DND-41 (cell line): ENCODE results near the gene PLAGL1.

Experiments
- ATAC-seq: fragments of 200-7000 bp; cut with Tn5 transposase; 3 replicates; pipeline ENCODE4 v1.9.1; 2021; ENCODE audit warnings: low read depth; ENCODE audit not compliant: insufficient read depth
- DNase-seq: peaks from one replicate; pipeline ENCODE4 v3.0.0-alpha.2; 2020
- H2AFZ ChIP-seq: 2 replicates; pipeline ENCODE4 v1.6.0; 2012; ENCODE audit warnings: low read depth, low read length
- H3K27ac ChIP-seq: 2 replicates; pipeline ENCODE4 v1.5.1; 2012; ENCODE audit warnings: low read length, inconsistent platforms
- H3K27me3 ChIP-seq: fragments of 200-600 bp; sonication (generic); 2 replicates; pipeline ENCODE4 v1.6.0; 2012; ENCODE audit warnings: low read length, mild to moderate bottlenecking, inconsistent platforms; ENCODE audit not compliant: insufficient read depth, poor library complexity
- H3K36me3 ChIP-seq: 2 replicates; pipeline ENCODE4 v1.5.1; 2012; ENCODE audit warnings: low read length, inconsistent platforms; ENCODE audit not compliant: insufficient read depth
- H3K4me1 ChIP-seq: 2 replicates; pipeline ENCODE4 v1.5.1; 2012; ENCODE audit warnings: mild to moderate bottlenecking, low read length; ENCODE audit not compliant: insufficient read depth
- H3K4me2 ChIP-seq: 2 replicates; pipeline ENCODE4 v1.6.0; 2012; ENCODE audit warnings: mild to moderate bottlenecking, moderate library complexity, low read length, inconsistent platforms; ENCODE audit not compliant: insufficient read depth
- H3K4me3 ChIP-seq, 2 experiments: fragments of 200-600 bp in 1 of 2; shearing (Covaris generic) in 1 of 2; 2 replicates each; pipeline ENCODE4 v1.5.1; 2012 to 2016; ENCODE audit warnings: inconsistent platforms in 2 of 2, low read length in 2 of 2, mild to moderate bottlenecking in 2 of 2, low read depth in 1 of 2, moderate library complexity in 1 of 2
- H3K79me2 ChIP-seq: 2 replicates; pipeline ENCODE4 v1.6.0; 2012; ENCODE audit warnings: low read length, inconsistent platforms; ENCODE audit not compliant: insufficient read depth
- H3K9ac ChIP-seq: 2 replicates; pipeline ENCODE4 v1.6.0; 2012; ENCODE audit warnings: low read depth, mild to moderate bottlenecking, inconsistent platforms, low read length, moderate library complexity
- H3K9me3 ChIP-seq: 2 replicates; pipeline ENCODE4 v1.5.1; 2012; ENCODE audit warnings: low read length, moderate library complexity, mild to moderate bottlenecking, inconsistent platforms; ENCODE audit not compliant: insufficient read depth, severe bottlenecking
- H4K20me1 ChIP-seq: 2 replicates; pipeline ENCODE4 v1.6.0; 2012; ENCODE audit warnings: low read length; ENCODE audit not compliant: insufficient read depth
- EZH2 ChIP-seq: IDR thresholded peaks from 3 replicates; pipeline ENCODE4 v1.6.1; 2012; ENCODE audit warnings: borderline replicate concordance, low read depth, mild to moderate bottlenecking, moderate library complexity, low read length, inconsistent platforms; ENCODE audit not compliant: severe bottlenecking
- TF ChIP-seq, protein P1 (sequence below): IDR thresholded peaks from 2 replicates; pipeline ENCODE4 v1.5.1; 2012; ENCODE audit warnings: borderline replicate concordance, low read length, moderate library complexity, mild to moderate bottlenecking; ENCODE audit not compliant: poor library complexity, severe bottlenecking; ENCODE audit errors: extremely low read depth

The PLAGL1 gene

DNA sequence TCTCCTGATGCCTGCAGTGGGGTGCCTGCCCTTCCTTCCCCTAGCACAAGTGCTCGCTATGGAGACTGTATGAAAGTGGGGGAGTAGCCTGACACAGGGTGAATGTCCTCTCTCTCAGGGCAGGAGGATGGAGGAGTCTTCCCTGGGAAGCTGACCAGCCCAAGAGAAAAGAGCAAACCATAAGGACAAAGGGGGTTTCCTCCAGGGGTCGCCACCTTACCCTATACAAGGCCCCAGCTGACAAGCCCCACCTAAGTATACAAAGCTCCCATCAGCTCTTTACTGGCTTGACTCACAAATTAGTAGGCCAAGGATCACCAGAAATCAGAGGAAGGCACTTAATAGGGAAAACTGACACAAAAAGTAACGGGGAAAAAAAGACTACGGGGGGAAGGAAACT lies 54.1 kb downstream of the PLAGL1 start:
- no peaks in the 10 kb centered on the region for H4K20me1 ChIP-seq
- H3K9me3 ChIP-seq = no peaks in the 10 kb centered on the region
- H3K27me3 ChIP-seq = peaks cover 3% of the 10 kb centered on the region
- TF ChIP-seq, protein P1, sequence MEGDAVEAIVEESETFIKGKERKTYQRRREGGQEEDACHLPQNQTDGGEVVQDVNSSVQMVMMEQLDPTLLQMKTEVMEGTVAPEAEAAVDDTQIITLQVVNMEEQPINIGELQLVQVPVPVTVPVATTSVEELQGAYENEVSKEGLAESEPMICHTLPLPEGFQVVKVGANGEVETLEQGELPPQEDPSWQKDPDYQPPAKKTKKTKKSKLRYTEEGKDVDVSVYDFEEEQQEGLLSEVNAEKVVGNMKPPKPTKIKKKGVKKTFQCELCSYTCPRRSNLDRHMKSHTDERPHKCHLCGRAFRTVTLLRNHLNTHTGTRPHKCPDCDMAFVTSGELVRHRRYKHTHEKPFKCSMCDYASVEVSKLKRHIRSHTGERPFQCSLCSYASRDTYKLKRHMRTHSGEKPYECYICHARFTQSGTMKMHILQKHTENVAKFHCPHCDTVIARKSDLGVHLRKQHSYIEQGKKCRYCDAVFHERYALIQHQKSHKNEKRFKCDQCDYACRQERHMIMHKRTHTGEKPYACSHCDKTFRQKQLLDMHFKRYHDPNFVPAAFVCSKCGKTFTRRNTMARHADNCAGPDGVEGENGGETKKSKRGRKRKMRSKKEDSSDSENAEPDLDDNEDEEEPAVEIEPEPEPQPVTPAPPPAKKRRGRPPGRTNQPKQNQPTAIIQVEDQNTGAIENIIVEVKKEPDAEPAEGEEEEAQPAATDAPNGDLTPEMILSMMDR = no peak
- TF ChIP-seq EZH2 = no peak
- H3K27ac ChIP-seq = no peak overlapping the region
- no peak overlapping the region for H3K4me3 ChIP-seq
- no peaks in the 10 kb centered on the region for H3K36me3 ChIP-seq
- H3K79me2 ChIP-seq = no peaks in the 10 kb centered on the region
- ATAC-seq (no peak), DNase-seq (no peak)
- no peaks in the 10 kb centered on the region for H3K4me1 ChIP-seq
- no peak overlapping the region for H3K9ac ChIP-seq
- no peak overlapping the region for H2AFZ ChIP-seq
- no peak overlapping the region for H3K4me2 ChIP-seq

GRCh38 chr6:143952947-143953701 lies 54.9 kb downstream of the PLAGL1 start:
- no peak overlapping the region for H3K4me3 ChIP-seq
- H3K4me1 ChIP-seq = no peaks in the 10 kb centered on the region
- H3K4me2 ChIP-seq = no peak overlapping the region
- no peak for ATAC-seq
- no peak for TF ChIP-seq EZH2
- TF ChIP-seq, protein P1 = no peak
- no peak overlapping the region for H2AFZ ChIP-seq
- H3K36me3 ChIP-seq = no peaks in the 10 kb centered on the region
- H3K27me3 ChIP-seq = peaks cover 3% of the 10 kb centered on the region
- H3K9ac ChIP-seq = no peak overlapping the region
- DNase-seq = no peak
- H4K20me1 ChIP-seq = no peaks in the 10 kb centered on the region
- H3K27ac ChIP-seq = no peak overlapping the region
- H3K79me2 ChIP-seq = no peaks in the 10 kb centered on the region
- no peaks in the 10 kb centered on the region for H3K9me3 ChIP-seq

DNA sequence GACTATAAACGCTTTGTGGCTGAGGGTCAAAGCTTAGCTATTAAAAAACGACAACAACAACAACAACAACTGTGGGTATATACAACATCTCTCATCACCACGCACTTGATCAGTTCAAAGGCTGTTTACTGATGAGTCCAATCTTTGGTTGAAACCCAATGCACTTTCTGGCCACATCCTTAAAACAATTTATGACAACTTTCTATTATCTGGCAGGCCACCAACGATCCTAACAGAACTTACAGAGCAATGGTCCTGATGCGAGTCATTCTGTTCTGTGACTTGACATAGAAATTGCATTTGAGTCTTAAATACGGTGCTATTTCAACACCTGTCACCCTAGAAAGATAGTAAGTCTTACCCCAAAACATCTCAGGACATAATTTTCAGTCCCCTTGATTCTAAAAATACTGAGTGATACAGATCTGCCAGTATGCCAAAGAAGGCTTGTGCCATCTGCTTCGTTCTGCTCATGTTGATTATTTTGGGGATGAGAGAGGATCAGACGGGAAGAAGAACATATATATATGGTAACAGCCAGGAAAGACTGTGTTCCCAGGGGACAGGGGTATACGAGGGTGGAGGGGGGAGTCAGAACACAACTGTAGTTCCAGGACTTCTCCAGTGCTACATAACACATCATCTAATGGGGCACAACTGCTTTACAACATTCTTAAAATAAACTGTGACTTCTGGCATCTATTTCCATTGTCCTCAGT lies 55.8 kb downstream of the PLAGL1 start:
- Histone ChIP-seq H3K9ac (no peak overlapping the region), H3K27ac (no peak overlapping the region), H2AFZ (no peak overlapping the region), H3K79me2 (no peaks in the 10 kb centered on the region), H3K4me3 (no peak overlapping the region), H3K36me3 (no peaks in the 10 kb centered on the region), H4K20me1 (no peaks in the 10 kb centered on the region), H3K4me1 (no peaks in the 10 kb centered on the region), H3K4me2 (no peak overlapping the region), H3K9me3 (no peaks in the 10 kb centered on the region), H3K27me3 (peaks cover 3% of the 10 kb centered on the region)
- TF ChIP-seq EZH2 = no peak
- TF ChIP-seq, protein P1 = no peak
- ATAC-seq (no peak), DNase-seq (no peak)
